ENCODE results near the gene PLA2G6.

PLA2G6 gene

GRCh38 chr22:38219632-38220031, 38.0 kb upstream of the PLA2G6 start:
- no peak overlapping the region for H3K4me3 ChIP-seq (ENCODE audit: severe bottlenecking)

DNA sequence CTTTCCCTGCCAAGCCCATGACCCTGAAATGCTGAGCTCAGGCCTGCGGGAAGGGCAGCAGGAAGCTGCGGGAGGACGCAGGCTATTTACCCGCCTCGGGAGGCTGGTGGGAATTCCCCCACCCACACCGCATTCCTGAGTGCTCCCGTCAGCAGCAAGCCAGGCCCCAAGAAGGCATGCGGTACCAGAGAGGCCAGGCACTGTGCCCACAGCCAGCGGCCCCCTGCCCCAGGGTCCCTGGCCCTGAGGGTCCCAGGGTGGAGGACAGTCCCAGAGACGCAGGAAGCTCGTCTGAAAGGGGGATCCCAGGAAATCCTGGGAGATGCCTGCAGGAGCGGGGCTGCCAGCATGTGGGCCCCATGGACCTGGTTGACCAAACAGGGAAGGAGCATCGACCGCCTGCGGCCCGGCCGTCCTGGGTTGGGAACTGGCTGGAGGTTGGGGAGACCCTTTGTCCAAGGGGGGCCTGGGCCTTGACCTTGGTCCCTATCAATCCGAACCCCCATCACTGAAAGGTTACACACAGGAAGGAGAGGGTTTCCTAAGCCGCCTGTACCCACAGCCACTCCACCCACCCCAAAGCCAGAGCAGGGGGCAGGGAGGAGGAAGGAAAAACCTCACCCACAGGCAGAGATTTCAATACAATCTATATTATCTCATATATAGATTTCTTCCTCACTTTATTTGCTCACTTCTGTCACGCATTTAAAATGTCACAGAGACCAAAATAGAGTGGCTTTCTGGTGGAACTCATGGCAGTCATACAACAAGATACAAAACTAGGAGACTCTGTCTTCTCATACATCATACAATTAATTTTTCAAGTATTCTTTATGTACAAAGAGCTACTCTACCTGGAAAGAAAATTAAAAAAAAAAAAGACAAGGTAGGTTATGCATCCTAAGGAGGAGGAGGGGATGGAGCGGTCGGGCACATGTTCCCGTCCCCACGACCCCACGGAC, 37.3 kb upstream of the PLA2G6 start:
- H3K36me3 ChIP-seq (ENCODE audit: low read depth), result peaks cover 26% of the 10 kb centered on the region
- H3K27me3 ChIP-seq (ENCODE audit: insufficient read depth, poor library complexity, severe bottlenecking), result no peaks in the 10 kb centered on the region
- no peak overlapping the region for H3K4me3 ChIP-seq (ENCODE audit: severe bottlenecking)
- peak overlapping the region; percentile 91 for H3K27ac ChIP-seq (ENCODE audit: poor library complexity, severe bottlenecking)
- peak; percentile 77 for ATAC-seq (ENCODE audit: low read depth)
- DNase-seq (ENCODE audit: low spot score), result peak; percentile 92
- peaks cover 33% of the 10 kb centered on the region for H3K4me1 ChIP-seq (ENCODE audit: insufficient read depth, poor library complexity, severe bottlenecking)
- no peaks in the 10 kb centered on the region for H3K9me3 ChIP-seq (ENCODE audit: severe bottlenecking)
- TF ChIP-seq, protein P1, sequence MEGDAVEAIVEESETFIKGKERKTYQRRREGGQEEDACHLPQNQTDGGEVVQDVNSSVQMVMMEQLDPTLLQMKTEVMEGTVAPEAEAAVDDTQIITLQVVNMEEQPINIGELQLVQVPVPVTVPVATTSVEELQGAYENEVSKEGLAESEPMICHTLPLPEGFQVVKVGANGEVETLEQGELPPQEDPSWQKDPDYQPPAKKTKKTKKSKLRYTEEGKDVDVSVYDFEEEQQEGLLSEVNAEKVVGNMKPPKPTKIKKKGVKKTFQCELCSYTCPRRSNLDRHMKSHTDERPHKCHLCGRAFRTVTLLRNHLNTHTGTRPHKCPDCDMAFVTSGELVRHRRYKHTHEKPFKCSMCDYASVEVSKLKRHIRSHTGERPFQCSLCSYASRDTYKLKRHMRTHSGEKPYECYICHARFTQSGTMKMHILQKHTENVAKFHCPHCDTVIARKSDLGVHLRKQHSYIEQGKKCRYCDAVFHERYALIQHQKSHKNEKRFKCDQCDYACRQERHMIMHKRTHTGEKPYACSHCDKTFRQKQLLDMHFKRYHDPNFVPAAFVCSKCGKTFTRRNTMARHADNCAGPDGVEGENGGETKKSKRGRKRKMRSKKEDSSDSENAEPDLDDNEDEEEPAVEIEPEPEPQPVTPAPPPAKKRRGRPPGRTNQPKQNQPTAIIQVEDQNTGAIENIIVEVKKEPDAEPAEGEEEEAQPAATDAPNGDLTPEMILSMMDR (IDR thresholded peaks at IDR 0.05; ENCODE audit: poor library complexity, severe bottlenecking), result no peak

More at GRCh38 chr22:38219632-38220031, 38.0 kb upstream of the PLA2G6 start:
- ATAC-seq (ENCODE audit: low read depth) (no peak), DNase-seq (ENCODE audit: low spot score) (no peak)
- no peaks in the 10 kb centered on the region for H3K9me3 ChIP-seq (ENCODE audit: severe bottlenecking)
- H3K27ac ChIP-seq (ENCODE audit: poor library complexity, severe bottlenecking), result peak overlapping the region; percentile 91
- no peaks in the 10 kb centered on the region for H3K27me3 ChIP-seq (ENCODE audit: insufficient read depth, poor library complexity, severe bottlenecking)
- TF ChIP-seq, protein P1 (IDR thresholded peaks at IDR 0.05; ENCODE audit: poor library complexity, severe bottlenecking), result no peak
- peaks cover 33% of the 10 kb centered on the region for H3K4me1 ChIP-seq (ENCODE audit: insufficient read depth, poor library complexity, severe bottlenecking)
- H3K36me3 ChIP-seq (ENCODE audit: low read depth), result peaks cover 28% of the 10 kb centered on the region

GRCh38 chr22:38215156-38216038, 33.8 kb upstream of the PLA2G6 start:
- TF ChIP-seq, protein P1 (IDR thresholded peaks at IDR 0.05; ENCODE audit: poor library complexity, severe bottlenecking), result no peak
- DNase-seq (ENCODE audit: low spot score), result no peak
- no peaks in the 10 kb centered on the region for H3K9me3 ChIP-seq (ENCODE audit: severe bottlenecking)
- no peak for ATAC-seq (ENCODE audit: low read depth)
- H3K36me3 ChIP-seq (ENCODE audit: low read depth), result peaks cover 32% of the 10 kb centered on the region
- H3K27ac ChIP-seq (ENCODE audit: poor library complexity, severe bottlenecking), result no peak overlapping the region
- H3K27me3 ChIP-seq (ENCODE audit: insufficient read depth, poor library complexity, severe bottlenecking), result no peaks in the 10 kb centered on the region
- H3K4me3 ChIP-seq (ENCODE audit: severe bottlenecking), result no peak overlapping the region
- H3K4me1 ChIP-seq (ENCODE audit: insufficient read depth, poor library complexity, severe bottlenecking), result peaks cover 22% of the 10 kb centered on the region

DNA sequence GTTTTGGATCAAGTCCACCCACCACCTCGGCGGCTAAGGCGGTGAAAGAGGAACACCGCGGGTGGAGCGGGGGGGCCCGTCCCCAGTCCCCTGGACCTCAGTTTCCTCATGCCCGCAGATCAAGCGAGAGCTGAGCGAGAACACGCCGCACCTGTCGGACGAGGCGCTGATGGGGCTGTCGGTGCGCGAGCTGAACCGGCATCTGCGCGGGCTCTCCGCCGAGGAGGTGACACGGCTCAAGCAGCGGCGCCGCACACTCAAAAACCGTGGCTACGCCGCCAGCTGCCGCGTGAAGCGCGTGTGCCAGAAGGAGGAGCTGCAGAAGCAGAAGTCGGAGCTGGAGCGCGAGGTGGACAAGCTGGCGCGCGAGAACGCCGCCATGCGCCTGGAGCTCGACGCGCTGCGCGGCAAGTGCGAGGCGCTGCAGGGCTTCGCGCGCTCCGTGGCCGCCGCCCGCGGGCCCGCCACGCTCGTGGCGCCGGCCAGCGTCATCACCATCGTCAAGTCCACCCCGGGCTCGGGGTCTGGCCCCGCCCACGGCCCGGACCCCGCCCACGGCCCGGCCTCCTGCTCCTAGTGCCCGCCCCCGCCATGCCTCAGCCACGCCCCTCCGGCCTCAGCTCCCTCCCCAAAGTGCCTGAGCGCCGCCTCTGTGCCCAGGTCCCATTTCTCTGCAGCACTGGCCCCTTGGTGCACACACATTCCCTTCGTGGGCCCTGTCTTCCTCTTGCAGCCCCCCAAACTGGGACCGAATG, 32.8 kb upstream of the PLA2G6 start:
- H3K27me3 ChIP-seq (ENCODE audit: insufficient read depth, poor library complexity, severe bottlenecking), result no peaks in the 10 kb centered on the region
- no peak overlapping the region for H3K27ac ChIP-seq (ENCODE audit: poor library complexity, severe bottlenecking)
- no peaks in the 10 kb centered on the region for H3K9me3 ChIP-seq (ENCODE audit: severe bottlenecking)
- peaks cover 32% of the 10 kb centered on the region for H3K36me3 ChIP-seq (ENCODE audit: low read depth)
- H3K4me3 ChIP-seq (ENCODE audit: severe bottlenecking), result no peak overlapping the region
- peaks cover 17% of the 10 kb centered on the region for H3K4me1 ChIP-seq (ENCODE audit: insufficient read depth, poor library complexity, severe bottlenecking)
- DNase-seq (ENCODE audit: low spot score) (no peak), ATAC-seq (ENCODE audit: low read depth) (no peak)
- TF ChIP-seq, protein P1 (IDR thresholded peaks at IDR 0.05; ENCODE audit: poor library complexity, severe bottlenecking), result no peak
